Keratinocyte (primary cell): Measurements from ENCODE around the gene RPS27L.

ENCODE experiments used
- EZH2 ChIP-seq: IDR thresholded peaks from one replicate; pipeline ENCODE4 v1.6.1; 2012; ENCODE audit warnings: inconsistent platforms, mild to moderate bottlenecking, low read length, moderate library complexity
- TF ChIP-seq, protein P1 (sequence below), 3 experiments: IDR thresholded peaks in 1 of 3; conservative IDR thresholded peaks in 1 of 3; optimal IDR thresholded peaks in 1 of 3; 2 replicates in 2 of 3; 3 replicates in 1 of 3; pipeline versions ENCODE3 to v1.5.1; 2011; ENCODE audit warnings: low read length in 3 of 3, mild to moderate bottlenecking in 3 of 3, moderate library complexity in 2 of 3, control low read depth in 1 of 3, inconsistent platforms in 1 of 3; ENCODE audit not compliant: insufficient read depth in 2 of 3; ENCODE audit errors: extremely low read depth in 1 of 3

GRCh38 chr15:63188926-63189871, 31.9 kb upstream of the RPS27L start, which contains the start of gene RAB8B:
- TF ChIP-seq, protein P1, sequence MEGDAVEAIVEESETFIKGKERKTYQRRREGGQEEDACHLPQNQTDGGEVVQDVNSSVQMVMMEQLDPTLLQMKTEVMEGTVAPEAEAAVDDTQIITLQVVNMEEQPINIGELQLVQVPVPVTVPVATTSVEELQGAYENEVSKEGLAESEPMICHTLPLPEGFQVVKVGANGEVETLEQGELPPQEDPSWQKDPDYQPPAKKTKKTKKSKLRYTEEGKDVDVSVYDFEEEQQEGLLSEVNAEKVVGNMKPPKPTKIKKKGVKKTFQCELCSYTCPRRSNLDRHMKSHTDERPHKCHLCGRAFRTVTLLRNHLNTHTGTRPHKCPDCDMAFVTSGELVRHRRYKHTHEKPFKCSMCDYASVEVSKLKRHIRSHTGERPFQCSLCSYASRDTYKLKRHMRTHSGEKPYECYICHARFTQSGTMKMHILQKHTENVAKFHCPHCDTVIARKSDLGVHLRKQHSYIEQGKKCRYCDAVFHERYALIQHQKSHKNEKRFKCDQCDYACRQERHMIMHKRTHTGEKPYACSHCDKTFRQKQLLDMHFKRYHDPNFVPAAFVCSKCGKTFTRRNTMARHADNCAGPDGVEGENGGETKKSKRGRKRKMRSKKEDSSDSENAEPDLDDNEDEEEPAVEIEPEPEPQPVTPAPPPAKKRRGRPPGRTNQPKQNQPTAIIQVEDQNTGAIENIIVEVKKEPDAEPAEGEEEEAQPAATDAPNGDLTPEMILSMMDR (optimal IDR thresholded peaks at IDR 0.05 in 1 of 3, IDR thresholded peaks at IDR 0.05 in 1 of 3, conservative IDR thresholded peaks at IDR 0.05 in 1 of 3; ENCODE audit: extremely low read depth in 1 of 3, insufficient read depth in 2 of 3, low read length in 3 of 3), result peak in 1 of 3 experiments; percentile 23
- TF ChIP-seq EZH2, result no peak
